Measurements from ENCODE around the gene STPG2. TPM values are rescaled to one million over a fixed set of nuclear protein-coding genes. Genes with fewer than 3 reads are reported as not detected.

Gene STPG2
- total RNA-seq, 4 donors from 2014 or later: 0.79 to 1.2 TPM; not detected in 2

GRCh38 chr4:97841512-97841911 is 301.8 kb downstream of the STPG2 start:
- WGBS, 2 donors (ENCODE audit: low coverage in 1 of 2): 80 to 94% methylated on average over 1 of the region's 1 CpG
- Histone ChIP-seq H3K4me3 (no peak overlapping the region), H3K4me1 (no peaks in the 10 kb centered on the region), H3K36me3 (no peaks in the 10 kb centered on the region), H3K27me3 (no peaks in the 10 kb centered on the region), H3K9me3 (no peaks in the 10 kb centered on the region), H3K27ac (no peak overlapping the region)
- in situ Hi-C loops (cut with MboI; ENCODE audit: low pct_ligation_motif_present in 1 of 4, low pct_unique_long_range_greater_than_20kb in 1 of 4, low sequenced_read_pairs in 3 of 4) (no loop called here), intact Hi-C loops (cut with DNase I; ENCODE audit: low total_unique reads) (no loop called here)
- no peak for DNase-seq
- TF ChIP-seq POLR2A (IDR thresholded peaks at IDR 0.05): no peak
- TF ChIP-seq POLR2AphosphoS5 (IDR thresholded peaks at IDR 0.05): no peak
- TF ChIP-seq, protein P1, sequence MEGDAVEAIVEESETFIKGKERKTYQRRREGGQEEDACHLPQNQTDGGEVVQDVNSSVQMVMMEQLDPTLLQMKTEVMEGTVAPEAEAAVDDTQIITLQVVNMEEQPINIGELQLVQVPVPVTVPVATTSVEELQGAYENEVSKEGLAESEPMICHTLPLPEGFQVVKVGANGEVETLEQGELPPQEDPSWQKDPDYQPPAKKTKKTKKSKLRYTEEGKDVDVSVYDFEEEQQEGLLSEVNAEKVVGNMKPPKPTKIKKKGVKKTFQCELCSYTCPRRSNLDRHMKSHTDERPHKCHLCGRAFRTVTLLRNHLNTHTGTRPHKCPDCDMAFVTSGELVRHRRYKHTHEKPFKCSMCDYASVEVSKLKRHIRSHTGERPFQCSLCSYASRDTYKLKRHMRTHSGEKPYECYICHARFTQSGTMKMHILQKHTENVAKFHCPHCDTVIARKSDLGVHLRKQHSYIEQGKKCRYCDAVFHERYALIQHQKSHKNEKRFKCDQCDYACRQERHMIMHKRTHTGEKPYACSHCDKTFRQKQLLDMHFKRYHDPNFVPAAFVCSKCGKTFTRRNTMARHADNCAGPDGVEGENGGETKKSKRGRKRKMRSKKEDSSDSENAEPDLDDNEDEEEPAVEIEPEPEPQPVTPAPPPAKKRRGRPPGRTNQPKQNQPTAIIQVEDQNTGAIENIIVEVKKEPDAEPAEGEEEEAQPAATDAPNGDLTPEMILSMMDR (IDR thresholded peaks at IDR 0.05): no peak
- no peak for TF ChIP-seq EP300 (IDR thresholded peaks at IDR 0.05; ENCODE audit: low read depth)

DNA sequence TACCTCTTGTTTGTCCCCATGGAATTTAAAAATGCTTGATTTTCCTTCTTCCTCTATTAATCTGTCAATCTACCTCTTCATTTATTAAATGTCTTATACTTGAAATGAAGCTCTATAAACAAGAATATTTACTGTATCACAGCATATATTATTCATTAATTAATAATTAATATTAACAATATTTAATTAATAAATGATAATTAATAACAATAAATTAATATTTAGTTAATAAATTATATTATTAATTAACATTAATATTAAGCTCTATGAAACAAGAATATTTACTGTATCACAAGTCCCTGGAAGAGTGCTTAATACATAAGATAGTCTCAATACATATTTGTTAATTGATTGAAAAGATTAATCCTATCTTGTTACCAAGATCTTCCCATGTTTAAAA is 306.6 kb downstream of the STPG2 start:
- in situ Hi-C loops (cut with MboI; ENCODE audit: low pct_ligation_motif_present in 1 of 4, low pct_unique_long_range_greater_than_20kb in 1 of 4, low sequenced_read_pairs in 3 of 4): no loop called here
- Histone ChIP-seq H3K27me3 (no peaks in the 10 kb centered on the region), H3K4me1 (no peaks in the 10 kb centered on the region), H3K36me3 (no peaks in the 10 kb centered on the region), H3K9me3 (no peaks in the 10 kb centered on the region), H3K27ac (no peak overlapping the region), H3K4me3 (no peak overlapping the region)
- DNase-seq: no peak
- TF ChIP-seq, protein P1 (IDR thresholded peaks at IDR 0.05): no peak
- no peak for TF ChIP-seq EP300 (IDR thresholded peaks at IDR 0.05; ENCODE audit: low read depth)
- intact Hi-C loops (cut with DNase I; ENCODE audit: low total_unique reads): no loop called here

DNA sequence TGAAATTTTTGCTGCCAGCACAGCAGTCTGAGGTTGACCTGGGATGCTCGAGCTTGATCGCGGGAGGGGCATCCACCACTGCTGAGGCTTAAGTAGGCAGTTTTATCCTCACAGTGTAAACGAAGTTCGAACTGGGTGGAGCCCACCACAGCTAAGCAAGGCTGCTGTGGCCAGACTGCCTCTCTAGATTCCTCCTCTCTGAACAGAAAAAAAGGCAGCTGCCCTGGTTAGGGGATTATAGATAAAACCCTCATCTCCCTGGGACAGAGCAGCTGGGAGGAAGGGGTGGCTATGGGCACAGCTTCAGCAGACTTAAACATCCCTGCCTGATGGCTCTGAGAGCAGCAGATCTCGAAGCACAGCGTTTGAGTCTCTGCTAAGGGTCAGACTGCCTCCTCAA is 314.6 kb downstream of the STPG2 start:
- H3K9me3 ChIP-seq: no peaks in the 10 kb centered on the region
- H3K27me3 ChIP-seq: no peaks in the 10 kb centered on the region
- intact Hi-C loops (cut with DNase I; ENCODE audit: low total_unique reads) (no loop called here), in situ Hi-C loops (cut with MboI; ENCODE audit: low pct_ligation_motif_present in 1 of 4, low pct_unique_long_range_greater_than_20kb in 1 of 4, low sequenced_read_pairs in 3 of 4) (no loop called here)
- H3K4me1 ChIP-seq: no peaks in the 10 kb centered on the region
- no peak for DNase-seq
- 67% methylated on average over 2 to 5 of the region's 7 CpGs for WGBS, 2 donors (ENCODE audit: low coverage in 1 of 2)
- H3K4me3 ChIP-seq: no peak overlapping the region
- H3K36me3 ChIP-seq: no peaks in the 10 kb centered on the region
- TF ChIP-seq, protein P1 (IDR thresholded peaks at IDR 0.05): no peak
- no peak overlapping the region for H3K27ac ChIP-seq

DNA sequence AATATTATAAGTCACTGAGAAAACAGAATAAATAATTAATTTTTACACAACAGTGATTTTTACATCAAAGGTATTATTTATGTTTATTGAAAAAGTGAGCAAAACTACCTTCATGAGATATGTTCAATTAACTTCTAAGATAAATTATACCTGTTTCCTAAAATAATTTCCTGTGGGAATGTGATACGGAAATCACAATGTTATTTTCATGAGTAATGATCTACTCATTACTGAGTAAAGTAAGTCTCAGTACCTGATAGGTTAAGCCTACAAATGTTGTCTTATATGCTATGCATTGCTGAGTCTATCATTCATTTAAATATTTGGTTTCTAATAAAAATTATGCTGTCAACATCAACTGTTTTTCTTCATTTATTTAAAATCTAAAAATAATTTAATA is 324.0 kb downstream of the STPG2 start:
- Histone ChIP-seq H3K27me3 (no peaks in the 10 kb centered on the region), H3K9me3 (no peaks in the 10 kb centered on the region), H3K4me3 (no peak overlapping the region), H3K4me1 (no peaks in the 10 kb centered on the region), H3K36me3 (no peaks in the 10 kb centered on the region), H3K27ac (no peak overlapping the region)
- 84 to 92% methylated on average over 1 of the region's 1 CpG for WGBS, 2 donors (ENCODE audit: low coverage in 1 of 2)
- TF ChIP-seq, protein P1 (IDR thresholded peaks at IDR 0.05): no peak
- TF ChIP-seq POLR2A (IDR thresholded peaks at IDR 0.05): no peak
- no peak for TF ChIP-seq EP300 (IDR thresholded peaks at IDR 0.05; ENCODE audit: low read depth)
- no peak for TF ChIP-seq POLR2AphosphoS5 (IDR thresholded peaks at IDR 0.05)
- DNase-seq: no peak
- in situ Hi-C loops (cut with MboI; ENCODE audit: low pct_ligation_motif_present in 1 of 4, low pct_unique_long_range_greater_than_20kb in 1 of 4, low sequenced_read_pairs in 3 of 4): no loop called here
- intact Hi-C loops (cut with DNase I; ENCODE audit: low total_unique reads): no loop called here

Measured in transverse colon (tissue), 4 donors.